GM21381 (cell line): ENCODE data around the gene RNF126.
"Not testable (repeated sequence)": the region's sequence is repeated elsewhere in the genome, so short reads cannot be mapped to it uniquely, and the experiment has no call there.

Experiments used
- ATAC-seq: cut with Tn5 transposase; IDR thresholded peaks from one replicate; pipeline ENCODE4 v1.9.1; 2021; ENCODE audit warnings: mild to moderate bottlenecking, moderate library complexity; ENCODE audit not compliant: unreplicated experiment

Gene RNF126

GRCh38 chr19:686589-687297 is 23.7 kb upstream of the RNF126 start:
- no peak for ATAC-seq

- no peak for ATAC-seq
Measured at GRCh38 chr19:685454-685931, 22.5 kb upstream of the RNF126 start.

GRCh38 chr19:682678-683320 is 19.8 kb upstream of the RNF126 start:
- ATAC-seq = no peak

GRCh38 chr19:681029-682019 is 18.3 kb upstream of the RNF126 start:
- ATAC-seq = no peak

- peak; percentile 71 for ATAC-seq
Measured at GRCh38 chr19:680287-681028, 17.4 kb upstream of the RNF126 start.

- peak; percentile 14 for ATAC-seq
Measured at GRCh38 chr19:679418-680286, 16.6 kb upstream of the RNF126 start.

GRCh38 chr19:678791-679388 is 15.9 kb upstream of the RNF126 start:
- no peak for ATAC-seq

- no peak for ATAC-seq
Measured at GRCh38 chr19:677601-678436, 14.8 kb upstream of the RNF126 start.

- no peak for ATAC-seq
Measured at GRCh38 chr19:677201-677600, 14.2 kb upstream of the RNF126 start.

- ATAC-seq = no peak
Measured at GRCh38 chr19:676339-677105, 13.5 kb upstream of the RNF126 start, which contains the start of gene FSTL3. FSTL3 (plus strand) TSS chr19:676392; CDS start chr19:676424, 32 bp downstream.

- no peak for ATAC-seq
Measured at GRCh38 chr19:676007-676338, 13.0 kb upstream of the RNF126 start.

- ATAC-seq = no peak
Measured at GRCh38 chr19:674282-675151, 11.5 kb upstream of the RNF126 start.

GRCh38 chr19:670609-671075 is 7.6 kb upstream of the RNF126 start:
- no peak for ATAC-seq

- not testable (repeated sequence) for ATAC-seq
Measured at GRCh38 chr19:668675-669434, 5.8 kb upstream of the RNF126 start.

- not testable (repeated sequence) for ATAC-seq
Measured at GRCh38 chr19:666985-667573, 4.1 kb upstream of the RNF126 start.
